HTERT RPE-1 (cell line): Measurements from ENCODE around the gene SUSD3.
"Not testable (repeated sequence)": the region's sequence is repeated elsewhere in the genome, so short reads cannot be mapped to it uniquely, and the experiment has no call there.

Experiments
- in situ Hi-C: fragments of 300-500 bp; cut with MboI; formaldehyde crosslinking; loops from 4 replicates; pipeline ENCODE4 v1.14.3; 2020; ENCODE audit warnings: low sequenced_read_pairs

Gene SUSD3

GRCh38 chr9:93108291-93109041, 50.0 kb downstream of the SUSD3 start:
- in situ Hi-C loops = no loop called here

- in situ Hi-C loops = no loop called here
Measured at GRCh38 chr9:93110311-93110855, 51.9 kb downstream of the SUSD3 start.

- in situ Hi-C loops = no loop called here
Measured at GRCh38 chr9:93111001-93111370, 52.5 kb downstream of the SUSD3 start.

GRCh38 chr9:93111371-93112115, 53.0 kb downstream of the SUSD3 start:
- in situ Hi-C loops = no loop called here

GRCh38 chr9:93112116-93112863, 53.8 kb downstream of the SUSD3 start:
- in situ Hi-C loops = no loop called here

GRCh38 chr9:93112864-93113389, 54.4 kb downstream of the SUSD3 start:
- in situ Hi-C loops = no loop called here

GRCh38 chr9:93114169-93114983, 55.9 kb downstream of the SUSD3 start:
- in situ Hi-C loops = no loop called here

- in situ Hi-C loops = no loop called here
Measured at GRCh38 chr9:93114984-93115335, 56.5 kb downstream of the SUSD3 start.

- in situ Hi-C loops = no loop called here
Measured at GRCh38 chr9:93115486-93116071, 57.1 kb downstream of the SUSD3 start.

- in situ Hi-C loops = no loop called here
Measured at GRCh38 chr9:93116072-93116961, 57.8 kb downstream of the SUSD3 start.

GRCh38 chr9:93117521-93117920, 59.0 kb downstream of the SUSD3 start:
- in situ Hi-C loops = not testable (repeated sequence)

GRCh38 chr9:93117924-93118862, 59.7 kb downstream of the SUSD3 start:
- in situ Hi-C loops = no loop called here

GRCh38 chr9:93118863-93119702, 60.6 kb downstream of the SUSD3 start:
- in situ Hi-C loops = no loop called here

GRCh38 chr9:93119703-93119952, 61.1 kb downstream of the SUSD3 start:
- in situ Hi-C loops = no loop called here

GRCh38 chr9:93119953-93120845, 61.7 kb downstream of the SUSD3 start:
- in situ Hi-C loops = no loop called here

- in situ Hi-C loops = no loop called here
Measured at GRCh38 chr9:93120846-93121315, 62.4 kb downstream of the SUSD3 start.
